ENCODE results near the gene CCDC188.

Gene CCDC188

GRCh38 chr22:20132686-20133246 is 18.1 kb downstream of the CCDC188 start:
- peaks cover 6% of the 10 kb centered on the region for H3K36me3 ChIP-seq
- H3K27me3 ChIP-seq = peaks cover 37% of the 10 kb centered on the region
- TF ChIP-seq CTCF (IDR thresholded peaks at IDR 0.05) = no peak
- H3K4me1 ChIP-seq (ENCODE audit: control insufficient read depth in 1 of 2, insufficient read depth in 1 of 2, low read depth in 1 of 2, low read length in 1 of 2) = peaks cover 8 to 19% of the 10 kb centered on the region in 2 experiments
- H3K4me3 ChIP-seq (ENCODE audit: low read depth in 1 of 2, low read length in 1 of 2) = peak overlapping the region in 1 of 2 experiments; percentile 50
- no peaks in the 10 kb centered on the region for H3K9me3 ChIP-seq
- H3K27ac ChIP-seq = no peak overlapping the region

- peaks cover 37% of the 10 kb centered on the region for H3K27me3 ChIP-seq
- peak overlapping the region; percentile 47 to 50 for H3K4me3 ChIP-seq (ENCODE audit: low read depth in 1 of 2, low read length in 1 of 2)
- peaks cover 13% of the 10 kb centered on the region for H3K36me3 ChIP-seq
- no peak for TF ChIP-seq CTCF (IDR thresholded peaks at IDR 0.05)
- H3K4me1 ChIP-seq (ENCODE audit: control insufficient read depth in 1 of 2, insufficient read depth in 1 of 2, low read depth in 1 of 2, low read length in 1 of 2) = peaks cover 8 to 19% of the 10 kb centered on the region in 2 experiments
- H3K27ac ChIP-seq = peak overlapping the region; percentile 18
- no peaks in the 10 kb centered on the region for H3K9me3 ChIP-seq
Observed at GRCh38 chr22:20131859-20132685, 18.8 kb downstream of the CCDC188 start.

- H3K4me3 ChIP-seq (ENCODE audit: low read depth in 1 of 2, low read length in 1 of 2) = peak within 1 kb of the TSS; percentile 69 to 71
- no peak for TF ChIP-seq CTCF (IDR thresholded peaks at IDR 0.05)
- H3K27me3 ChIP-seq = peaks cover 37% of the 10 kb centered on the region
- peak within 1 kb of the TSS; percentile 18 for H3K27ac ChIP-seq
- H3K9me3 ChIP-seq = no peaks in the 10 kb centered on the region
- peaks cover 16% of the 10 kb centered on the region for H3K36me3 ChIP-seq
- H3K4me1 ChIP-seq (ENCODE audit: control insufficient read depth in 1 of 2, insufficient read depth in 1 of 2, low read depth in 1 of 2, low read length in 1 of 2) = peaks cover 8 to 19% of the 10 kb centered on the region in 2 experiments
Observed at GRCh38 chr22:20131597-20131858, 19.3 kb downstream of the CCDC188 start, which contains the start of gene ZDHHC8. TSS of gene ZDHHC8 (plus strand) at chr22:20131804. CDS start at chr22:20131948, 144 bp downstream.

GRCh38 chr22:20130731-20131596 is 19.9 kb downstream of the CCDC188 start:
- peaks cover 22% of the 10 kb centered on the region for H3K36me3 ChIP-seq
- no peak overlapping the region for H3K27ac ChIP-seq

More at GRCh38 chr22:20130731-20131596, 19.9 kb downstream of the CCDC188 start:
- Histone ChIP-seq H3K27me3 (peaks cover 37% of the 10 kb centered on the region), H3K9me3 (no peaks in the 10 kb centered on the region), H3K4me1 (ENCODE audit: control insufficient read depth in 1 of 2, insufficient read depth in 1 of 2, low read depth in 1 of 2, low read length in 1 of 2) (peaks cover 8 to 19% of the 10 kb centered on the region in 2 experiments), H3K4me3 (ENCODE audit: low read depth in 1 of 2, low read length in 1 of 2) (peak overlapping the region; percentile 69 to 71)
- no peak for TF ChIP-seq CTCF (IDR thresholded peaks at IDR 0.05)

Data from neutrophil (primary cell).